Cardiac fibroblast (primary cell): ENCODE results near the gene MED23.
A peak's percentile ranks its signal among the peaks of the same experiment; 100 is the strongest.

Source experiments
- DNase-seq, 2 donors: peaks; one replicate each; pipeline versions ENCODE4 v3.0.0 to v3.0.0-alpha.2; 2010; ENCODE audit warnings: low read depth in 2 of 2
- H3K4me3 ChIP-seq, 2 donors: replicated peaks in 1 of 2; 1 replicate in 1 of 2; 2 replicates in 1 of 2; pipeline ENCODE4 v1.5.1; 2011; ENCODE audit warnings: low read depth in 2 of 2, low read length in 2 of 2, mild to moderate bottlenecking in 2 of 2, moderate library complexity in 1 of 2
- TF ChIP-seq, protein P1 (sequence below): IDR thresholded peaks from one replicate; pipeline ENCODE4 v1.5.1; 2011; ENCODE audit warnings: low read depth, mild to moderate bottlenecking, low read length, inconsistent platforms

The MED23 gene

DNA sequence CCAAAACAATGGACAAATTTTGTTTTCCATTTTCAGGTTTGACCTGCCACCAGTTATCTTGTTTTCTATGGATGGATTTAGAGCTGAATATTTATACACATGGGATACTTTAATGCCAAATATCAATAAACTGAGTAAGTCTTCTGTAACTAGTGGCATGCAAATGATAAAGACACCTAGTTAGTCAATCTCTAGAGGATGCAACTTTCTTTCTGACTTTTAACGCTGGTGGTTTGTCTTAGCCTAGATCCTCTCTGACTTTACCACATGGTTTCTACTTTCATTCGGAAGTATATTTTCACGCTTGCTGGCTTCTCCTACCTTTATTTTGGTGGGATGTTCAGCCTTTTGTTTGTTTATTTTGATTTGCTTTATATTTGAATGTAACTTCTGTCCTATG, 30.2 kb upstream of the MED23 start:
- DNase-seq: no peak
- TF ChIP-seq, protein P1, sequence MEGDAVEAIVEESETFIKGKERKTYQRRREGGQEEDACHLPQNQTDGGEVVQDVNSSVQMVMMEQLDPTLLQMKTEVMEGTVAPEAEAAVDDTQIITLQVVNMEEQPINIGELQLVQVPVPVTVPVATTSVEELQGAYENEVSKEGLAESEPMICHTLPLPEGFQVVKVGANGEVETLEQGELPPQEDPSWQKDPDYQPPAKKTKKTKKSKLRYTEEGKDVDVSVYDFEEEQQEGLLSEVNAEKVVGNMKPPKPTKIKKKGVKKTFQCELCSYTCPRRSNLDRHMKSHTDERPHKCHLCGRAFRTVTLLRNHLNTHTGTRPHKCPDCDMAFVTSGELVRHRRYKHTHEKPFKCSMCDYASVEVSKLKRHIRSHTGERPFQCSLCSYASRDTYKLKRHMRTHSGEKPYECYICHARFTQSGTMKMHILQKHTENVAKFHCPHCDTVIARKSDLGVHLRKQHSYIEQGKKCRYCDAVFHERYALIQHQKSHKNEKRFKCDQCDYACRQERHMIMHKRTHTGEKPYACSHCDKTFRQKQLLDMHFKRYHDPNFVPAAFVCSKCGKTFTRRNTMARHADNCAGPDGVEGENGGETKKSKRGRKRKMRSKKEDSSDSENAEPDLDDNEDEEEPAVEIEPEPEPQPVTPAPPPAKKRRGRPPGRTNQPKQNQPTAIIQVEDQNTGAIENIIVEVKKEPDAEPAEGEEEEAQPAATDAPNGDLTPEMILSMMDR: no peak

DNA sequence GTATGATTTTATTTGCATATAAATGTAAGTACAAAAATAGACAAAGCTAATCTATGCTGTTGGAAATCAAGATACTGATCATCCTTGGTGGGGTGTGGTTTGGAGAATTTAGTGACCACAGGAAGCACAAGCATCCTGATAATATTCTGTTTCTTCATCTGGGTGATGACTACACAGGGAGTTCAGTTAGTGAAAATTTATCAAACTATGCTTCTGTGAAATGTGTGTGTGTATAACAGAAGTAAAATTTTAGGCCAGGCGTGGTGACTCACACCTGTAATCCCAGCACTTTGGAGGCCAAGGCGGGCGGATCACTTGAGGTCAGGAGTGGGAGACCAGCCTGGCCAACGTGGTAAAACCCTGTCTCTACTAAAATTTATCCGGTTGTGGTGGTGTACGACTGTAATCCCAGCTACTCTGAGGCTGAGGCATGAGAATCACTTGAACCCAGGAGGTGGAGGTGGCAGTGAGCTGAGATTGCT, 29.6 kb upstream of the MED23 start:
- TF ChIP-seq, protein P1: no peak
- DNase-seq: peak; percentile 8 to 48
- no peak overlapping the region for H3K4me3 ChIP-seq

More for the DNA sequence above, 30.2 kb upstream of the MED23 start:
- no peak overlapping the region for H3K4me3 ChIP-seq

DNA sequence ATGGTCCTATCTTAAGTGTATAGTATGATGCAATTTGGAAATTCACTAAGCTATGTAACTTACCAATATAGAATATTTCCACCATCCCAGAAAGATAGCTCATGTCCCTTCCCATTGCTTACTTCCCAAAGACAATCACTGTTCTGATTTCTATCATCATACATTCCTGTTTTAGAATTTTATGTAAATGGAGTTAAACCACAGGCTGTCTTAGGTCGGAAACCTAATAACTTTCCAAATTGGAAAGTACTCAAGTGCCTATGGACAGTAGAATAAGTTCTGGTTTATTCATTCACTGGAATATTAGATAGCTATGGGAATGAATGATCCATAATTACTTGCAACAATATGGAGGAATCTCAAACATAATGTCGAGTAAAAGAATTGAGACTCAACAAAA, 29.2 kb upstream of the MED23 start:
- TF ChIP-seq, protein P1: no peak
- no peak for DNase-seq
- H3K4me3 ChIP-seq: no peak overlapping the region

DNA sequence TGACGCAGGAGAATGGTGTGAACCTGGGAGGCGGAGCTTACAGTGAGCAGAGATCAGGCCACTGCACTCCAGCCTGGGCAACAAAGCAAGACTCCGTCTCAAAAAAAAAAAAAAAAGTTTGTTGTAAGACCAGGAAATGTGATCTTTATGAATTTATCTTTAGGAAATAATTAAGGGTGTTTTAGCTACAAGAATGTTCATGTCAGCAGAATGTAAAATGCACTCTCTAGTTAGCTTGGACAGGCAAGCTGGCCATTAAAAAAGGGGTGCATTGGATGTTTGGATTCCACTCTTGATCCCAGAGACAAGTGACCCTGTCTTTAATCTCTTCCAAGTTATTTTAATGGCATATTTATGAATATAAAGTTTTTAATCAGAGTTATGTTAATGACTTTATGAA, 28.6 kb upstream of the MED23 start:
- H3K4me3 ChIP-seq: no peak overlapping the region
- DNase-seq: no peak
- TF ChIP-seq, protein P1: no peak

DNA sequence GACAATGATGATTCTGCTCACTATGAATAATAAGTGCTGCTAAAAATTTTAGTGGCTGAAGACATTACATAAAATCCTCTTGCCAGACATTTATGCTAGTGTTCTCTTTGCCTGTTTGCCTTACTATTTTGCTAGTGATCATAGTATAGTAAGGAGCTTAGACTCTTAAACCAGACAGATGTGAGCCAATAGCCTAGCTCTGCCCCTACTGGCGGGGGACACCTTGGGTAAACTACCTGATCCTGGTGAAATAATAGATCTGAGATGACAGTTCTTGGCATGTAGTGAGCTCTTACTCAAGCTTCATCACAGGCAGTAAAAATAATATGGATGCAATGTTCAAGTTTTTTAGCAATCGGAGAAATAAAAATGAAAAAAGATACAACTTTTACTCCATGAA, 27.9 kb upstream of the MED23 start:
- TF ChIP-seq, protein P1: no peak
- no peak overlapping the region for H3K4me3 ChIP-seq
- no peak for DNase-seq

DNA sequence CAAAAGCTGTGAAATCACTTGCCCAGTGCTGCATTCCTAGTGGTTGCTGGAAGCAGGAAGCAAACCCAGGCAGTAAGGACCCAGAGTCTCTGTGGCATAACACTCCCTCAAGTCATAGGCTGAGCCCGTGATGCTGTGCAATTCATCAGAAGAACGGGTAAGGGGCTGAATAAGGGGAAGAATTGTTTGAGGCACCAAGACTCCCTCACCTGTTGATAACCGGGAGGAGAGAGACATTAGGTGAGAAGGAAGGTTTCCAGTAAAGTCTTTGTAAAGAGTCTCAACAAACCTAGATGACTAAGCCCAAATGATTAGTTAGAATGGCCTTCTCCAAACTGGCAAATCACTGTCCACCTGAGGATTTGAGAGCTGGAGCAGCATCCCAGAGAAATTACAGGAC, 27.3 kb upstream of the MED23 start:
- TF ChIP-seq, protein P1: no peak
- no peak for DNase-seq

DNA sequence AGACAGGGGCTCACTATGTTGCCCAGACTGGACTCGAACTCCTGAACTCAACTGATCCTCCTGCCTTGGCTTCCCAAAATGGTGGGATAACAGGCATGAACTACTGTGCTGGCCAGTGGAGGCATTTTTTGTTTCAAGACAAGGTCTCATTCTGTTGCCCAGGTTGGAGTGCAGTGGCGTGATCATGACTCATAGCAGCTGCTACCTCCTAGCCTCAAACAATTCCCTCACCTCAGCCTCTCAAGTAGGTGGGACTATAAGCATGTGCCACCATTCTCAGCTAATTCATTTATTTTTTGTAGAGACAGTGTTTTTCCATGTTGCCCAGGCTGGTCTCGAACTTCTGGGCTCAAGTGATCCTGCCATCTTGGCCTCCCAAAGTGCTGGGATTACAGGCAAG, 26.3 kb upstream of the MED23 start:
- H3K4me3 ChIP-seq: no peak overlapping the region
- TF ChIP-seq, protein P1: no peak
- no peak for DNase-seq

More for the DNA sequence above, 27.3 kb upstream of the MED23 start:
- H3K4me3 ChIP-seq: no peak overlapping the region
